Common myeloid progenitor, CD34-positive (primary cell): ENCODE data around the gene RYR2.
A peak's percentile ranks its signal among the peaks of the same experiment; 100 is the strongest.

ENCODE experiments used
- CTCF ChIA-PET: fragments of 350-600 bp; sonication (Branson Sonifier 250); formaldehyde crosslinking; loops from one replicate; lab custom pipeline; 2021; ENCODE audit warnings: antibody characterized with exemption; lab: Charles Lee
- POLR2A ChIA-PET: fragments of 350-600 bp; sonication (Branson Sonifier 250); formaldehyde crosslinking; loops from one replicate; lab custom pipeline; 2021; ENCODE audit warnings: antibody characterized with exemption; lab: Charles Lee
- DNase-seq, 3 donors: peaks; one replicate each; pipeline versions ENCODE4 v3.0.0 to v3.0.0-alpha.2; 2013
- H3K27ac ChIP-seq, 2 experiments: 1 replicate in 1 of 2; 2 replicates in 1 of 2; pipeline ENCODE4 v1.7.0; 2013; ENCODE audit warnings: inconsistent platforms in 2 of 2, low read length in 2 of 2, mild to moderate bottlenecking in 2 of 2, low read depth in 1 of 2, moderate library complexity in 1 of 2; ENCODE audit not compliant: severe bottlenecking in 2 of 2, insufficient read depth in 1 of 2, poor library complexity in 1 of 2
- H3K27me3 ChIP-seq, 5 experiments: replicated peaks in 2 of 5; 1 replicate in 3 of 5; 2 replicates in 2 of 5; pipeline versions ENCODE4 v1.6.1 to v1.7.0; 2013; ENCODE audit warnings: low read length in 4 of 5, mild to moderate bottlenecking in 2 of 5, moderate library complexity in 2 of 5, inconsistent platforms in 1 of 5; ENCODE audit not compliant: insufficient read depth in 5 of 5, control insufficient read depth in 4 of 5
- H3K36me3 ChIP-seq, 4 experiments: 1 replicate in 2 of 4; 2 replicates in 2 of 4; pipeline versions ENCODE4 v1.6.1 to v1.7.0; 2013; ENCODE audit warnings: low read length in 3 of 4, control low read depth in 1 of 4, mild to moderate bottlenecking in 1 of 4; ENCODE audit not compliant: control insufficient read depth in 4 of 4, insufficient read depth in 4 of 4
- H3K4me1 ChIP-seq, 4 experiments: 1 replicate in 3 of 4; 2 replicates in 1 of 4; pipeline versions ENCODE4 v1.6.1 to v1.7.1; 2013; ENCODE audit warnings: low read length in 3 of 4, mild to moderate bottlenecking in 3 of 4, control low read depth in 1 of 4, inconsistent platforms in 1 of 4, moderate library complexity in 1 of 4; ENCODE audit not compliant: control insufficient read depth in 4 of 4, insufficient read depth in 4 of 4; ENCODE audit errors: control extremely low read depth in 1 of 4
- H3K4me3 ChIP-seq, 7 experiments: 1 replicate in 4 of 7; 2 replicates in 3 of 7; pipeline versions ENCODE4 v1.5.1 to v1.7.0; 2013; ENCODE audit warnings: mild to moderate bottlenecking in 7 of 7, low read length in 6 of 7, moderate library complexity in 6 of 7, inconsistent platforms in 2 of 7, low read depth in 2 of 7, control low read depth in 1 of 7; ENCODE audit not compliant: insufficient read depth in 4 of 7, control insufficient read depth in 1 of 7; ENCODE audit errors: extremely low read depth in 1 of 7
- H3K9me3 ChIP-seq, 5 experiments: 1 replicate in 4 of 5; 2 replicates in 1 of 5; pipeline versions ENCODE4 v1.6.1 to v1.7.1; 2013; ENCODE audit warnings: low read length in 4 of 5, mild to moderate bottlenecking in 2 of 5, inconsistent platforms in 1 of 5, low read depth in 1 of 5, moderate library complexity in 1 of 5; ENCODE audit not compliant: control insufficient read depth in 4 of 5, insufficient read depth in 2 of 5; ENCODE audit errors: control extremely low read depth in 1 of 5
- WGBS: methylation state at CpG from one replicate; pipeline ENCODE4 v1.1.5; 2013; ENCODE audit not compliant: insufficient coverage; 5-methylcytosine and 5-hydroxymethylcytosine counted together

RYR2 gene

DNA sequence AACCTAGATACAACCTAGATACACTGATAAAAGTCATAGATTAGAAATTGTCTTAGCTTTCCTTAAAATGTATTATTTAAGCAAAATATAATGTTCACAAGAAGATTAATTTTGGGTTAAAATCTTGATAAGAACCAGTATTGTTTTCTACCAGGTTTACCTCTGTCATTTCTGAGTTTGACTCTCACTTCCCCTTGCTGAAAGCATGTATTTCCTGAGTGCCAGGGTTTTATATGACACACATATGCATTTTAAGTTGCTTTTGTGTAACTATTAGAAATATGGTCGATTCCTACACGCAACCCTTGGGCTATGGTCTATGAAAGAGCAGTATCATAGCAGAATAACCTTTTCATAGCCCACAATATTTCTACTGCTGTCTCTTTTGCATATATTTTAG is 497.1 kb downstream of the RYR2 start:
- Histone ChIP-seq H3K36me3 (no peaks in the 10 kb centered on the region), H3K27ac (no peak overlapping the region), H3K4me1 (no peaks in the 10 kb centered on the region), H3K27me3 (no peaks in the 10 kb centered on the region), H3K9me3 (no peaks in the 10 kb centered on the region), H3K4me3 (no peak overlapping the region)
- CTCF ChIA-PET, result no interaction called here
- 80% methylated on average over 1 of the region's 2 CpGs for WGBS
- POLR2A ChIA-PET, result no interaction called here
- DNase-seq, result no peak

DNA sequence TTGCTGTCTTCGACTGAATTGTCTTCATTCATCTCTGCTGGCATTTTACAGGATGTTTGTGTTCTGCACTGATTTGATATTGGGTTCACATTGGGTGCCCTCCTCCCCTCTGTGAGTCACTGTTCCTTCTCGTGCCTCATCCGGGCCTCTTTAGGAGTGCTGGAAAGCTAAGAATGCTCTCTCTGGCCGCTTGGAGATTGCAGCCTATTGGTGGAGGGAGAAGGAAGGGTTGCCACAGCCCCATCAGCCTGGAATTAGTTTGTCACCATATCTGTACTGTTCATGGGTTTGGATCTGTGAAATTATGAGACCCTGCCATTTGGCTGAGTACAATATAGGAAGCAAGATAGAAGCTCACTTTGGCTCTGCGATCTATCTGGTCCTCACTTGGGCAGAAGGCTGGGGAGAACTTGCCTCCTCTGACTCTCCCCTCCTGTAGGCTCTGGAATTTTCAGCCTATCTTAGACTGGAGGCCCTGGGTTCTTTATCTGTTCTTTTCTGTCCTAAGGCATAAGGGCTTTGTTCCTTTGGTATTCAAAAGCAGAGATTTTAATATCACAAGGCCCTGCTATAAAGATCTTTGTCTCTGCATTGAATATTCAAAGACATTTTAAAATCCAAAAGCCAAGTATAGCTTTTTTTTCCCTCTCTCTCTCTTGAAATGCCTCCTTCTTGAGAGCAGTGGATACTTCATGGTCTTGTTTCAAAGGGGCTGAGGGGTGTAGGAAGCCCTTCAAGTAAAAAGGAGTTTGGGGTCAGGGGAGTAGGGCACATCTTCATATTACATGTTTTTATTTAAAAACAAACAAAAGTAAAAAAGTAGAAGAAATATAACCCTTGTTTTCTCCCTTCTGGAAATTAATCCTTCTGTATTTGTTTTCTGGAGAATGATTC is 500.8 kb downstream of the RYR2 start:
- Histone ChIP-seq H3K9me3 (no peaks in the 10 kb centered on the region), H3K36me3 (no peaks in the 10 kb centered on the region), H3K4me3 (no peak overlapping the region), H3K4me1 (no peaks in the 10 kb centered on the region), H3K27ac (no peak overlapping the region), H3K27me3 (no peaks in the 10 kb centered on the region)
- ChIA-PET CTCF (interaction anchor here (1.0 kb wide), 1 partner anchor 12 kb away, joined by 3 read pairs; no protein-coding TSS in a partner anchor), POLR2A (no interaction called here)
- DNase-seq, result no peak
- 83% methylated on average over 5 of the region's 5 CpGs for WGBS

DNA sequence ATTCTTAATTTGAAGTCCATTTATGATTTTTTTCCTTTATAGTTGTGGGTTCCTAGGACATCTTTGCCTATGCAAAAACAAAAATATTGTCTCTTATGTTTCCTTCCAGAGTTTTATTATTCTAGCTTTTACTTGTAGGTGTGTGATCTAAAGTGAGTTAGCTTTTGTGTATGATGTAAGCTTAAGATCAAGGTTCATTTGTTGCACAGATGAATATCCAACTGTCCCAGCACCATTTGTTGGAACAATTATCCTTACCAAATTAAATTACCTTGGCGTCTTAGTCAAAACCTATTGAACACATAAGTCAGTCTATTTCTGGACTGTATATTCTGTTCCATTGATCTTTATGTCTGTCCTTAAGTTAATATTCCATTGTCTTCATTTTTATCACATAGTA is 511.1 kb downstream of the RYR2 start:
- no peak overlapping the region for H3K4me3 ChIP-seq
- CTCF ChIA-PET, result no interaction called here
- DNase-seq, result no peak
- POLR2A ChIA-PET, result no interaction called here
- WGBS, result 100% methylated on average over 1 of the region's 1 CpG
- H3K27ac ChIP-seq, result no peak overlapping the region
- H3K36me3 ChIP-seq, result no peaks in the 10 kb centered on the region
- H3K4me1 ChIP-seq, result no peaks in the 10 kb centered on the region
- H3K9me3 ChIP-seq, result no peaks in the 10 kb centered on the region
- H3K27me3 ChIP-seq, result peaks cover 0 to 2% (median 0%) of the 10 kb centered on the region in 5 experiments

DNA sequence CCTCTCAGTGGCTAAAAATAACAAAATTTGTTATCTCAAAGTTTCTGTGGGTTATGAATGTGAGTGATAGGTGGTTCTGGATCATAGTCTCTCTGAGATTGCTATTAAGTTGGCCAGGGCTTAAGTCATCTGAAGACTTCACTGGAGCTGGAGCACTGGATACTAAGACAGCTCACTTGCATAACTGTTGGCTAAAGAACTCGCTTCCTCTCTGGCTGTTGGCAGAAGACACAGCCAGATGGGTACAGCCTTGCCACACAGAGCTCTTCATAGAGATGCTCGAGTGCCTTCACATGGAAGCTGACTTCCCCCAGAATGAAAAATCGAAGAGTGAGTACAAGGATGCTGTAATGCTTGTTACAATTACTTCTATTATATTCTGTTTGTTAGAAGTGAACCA is 514.9 kb downstream of the RYR2 start:
- no peak for DNase-seq
- ChIA-PET POLR2A (interaction anchor here (0.6 to 0.7 kb wide), 2 partner anchors 8 to 1425 kb away, joined by 3 read pairs; no protein-coding TSS in a partner anchor), CTCF (no interaction called here)
- WGBS, result 76% methylated on average over 2 of the region's 3 CpGs
- Histone ChIP-seq H3K27ac (no peak overlapping the region), H3K9me3 (no peaks in the 10 kb centered on the region), H3K36me3 (no peaks in the 10 kb centered on the region), H3K27me3 (peaks cover 0 to 2% (median 0%) of the 10 kb centered on the region in 5 experiments), H3K4me3 (no peak overlapping the region), H3K4me1 (no peaks in the 10 kb centered on the region)

- peak; percentile 55 to 81 (median 70) for DNase-seq
- POLR2A ChIA-PET, result no interaction called here
- WGBS, result 95% methylated on average over 2 of the region's 4 CpGs
Measured at GRCh38 chr1:237562242-237562823, 520.3 kb downstream of the RYR2 start.

DNA sequence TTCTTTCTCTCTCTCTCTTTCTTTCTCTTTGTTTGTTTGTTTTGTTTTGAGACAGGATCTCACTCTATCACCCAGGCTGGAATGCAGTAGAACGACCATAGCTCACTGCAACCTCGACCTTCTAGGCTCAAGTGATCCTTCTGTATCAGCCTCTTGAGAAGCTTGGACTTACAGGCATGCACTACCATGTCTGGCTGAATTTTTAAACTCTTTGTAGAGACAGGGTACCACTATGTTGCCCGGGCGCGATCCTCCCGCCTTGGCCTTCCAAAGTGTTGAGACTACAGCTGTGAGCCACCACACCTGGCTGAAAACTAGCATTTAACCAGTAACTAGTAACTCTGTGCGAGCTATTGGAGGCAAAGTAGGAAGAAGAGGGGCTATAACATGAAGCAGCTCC is 523.3 kb downstream of the RYR2 start:
- DNase-seq, result no peak
- ChIA-PET POLR2A (interaction anchor here (0.6 kb wide), 1 partner anchor 8 kb away, joined by 3 read pairs; no protein-coding TSS in a partner anchor), CTCF (no interaction called here)
- Histone ChIP-seq H3K27me3 (no peaks in the 10 kb centered on the region), H3K9me3 (no peaks in the 10 kb centered on the region), H3K36me3 (no peaks in the 10 kb centered on the region), H3K4me1 (no peaks in the 10 kb centered on the region), H3K27ac (no peak overlapping the region), H3K4me3 (no peak overlapping the region)
- 67% methylated on average over 6 of the region's 7 CpGs for WGBS

More at GRCh38 chr1:237562242-237562823, 520.3 kb downstream of the RYR2 start:
- no peaks in the 10 kb centered on the region for H3K27me3 ChIP-seq
- no peaks in the 10 kb centered on the region for H3K4me1 ChIP-seq
- H3K27ac ChIP-seq, result no peak overlapping the region
- no peaks in the 10 kb centered on the region for H3K9me3 ChIP-seq
- no peaks in the 10 kb centered on the region for H3K36me3 ChIP-seq
- CTCF ChIA-PET, result interaction anchor here (0.7 to 1.7 kb wide), 2 partner anchors 11 to 953 kb away, joined by 3 to 5 read pairs; no protein-coding TSS in a partner anchor
- H3K4me3 ChIP-seq, result no peak overlapping the region

DNA sequence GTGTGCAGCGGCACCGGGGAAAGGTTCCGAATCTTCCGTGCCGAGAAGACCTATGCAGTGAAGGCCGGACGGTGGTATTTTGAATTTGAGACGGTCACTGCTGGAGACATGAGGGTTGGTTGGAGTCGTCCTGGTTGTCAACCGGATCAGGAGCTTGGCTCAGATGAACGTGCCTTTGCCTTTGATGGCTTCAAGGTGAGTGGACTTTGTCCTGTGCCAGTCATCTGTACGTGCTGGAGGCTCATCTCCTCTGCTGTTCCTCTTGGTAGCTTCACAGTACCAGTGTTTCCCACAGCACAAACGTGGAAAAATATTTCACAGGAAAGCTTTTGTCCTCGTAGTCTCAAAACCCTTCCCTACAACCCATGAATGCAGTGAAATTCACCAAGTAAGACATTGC is 524.6 kb downstream of the RYR2 start:
- Histone ChIP-seq H3K27ac (no peak overlapping the region), H3K27me3 (no peaks in the 10 kb centered on the region), H3K9me3 (no peaks in the 10 kb centered on the region), H3K36me3 (no peaks in the 10 kb centered on the region), H3K4me3 (no peak overlapping the region), H3K4me1 (no peaks in the 10 kb centered on the region)
- POLR2A ChIA-PET, result no interaction called here
- DNase-seq, result no peak
- 95% methylated on average over 14 of the region's 14 CpGs for WGBS
- CTCF ChIA-PET, result no interaction called here
